Subcutaneous abdominal adipose tissue (tissue), 5 donors: ENCODE data around the gene SH3PXD2A.

Experiments used
- H3K27ac ChIP-seq: one replicate; pipeline ENCODE4 v1.7.0; 2013; ENCODE audit warnings: low read depth, mild to moderate bottlenecking, inconsistent platforms, low read length, moderate library complexity
- H3K27me3 ChIP-seq, 5 donors: one replicate each; pipeline ENCODE4 v1.7.0; 2013; ENCODE audit warnings: low read length in 5 of 5, inconsistent platforms in 1 of 5; ENCODE audit not compliant: control insufficient read depth in 5 of 5, insufficient read depth in 4 of 5
- H3K36me3 ChIP-seq, 5 donors: one replicate each; pipeline ENCODE4 v1.7.0; 2013; ENCODE audit warnings: low read length in 5 of 5; ENCODE audit not compliant: control insufficient read depth in 5 of 5, insufficient read depth in 5 of 5
- H3K4me1 ChIP-seq, 5 donors: one replicate each; pipeline ENCODE4 v1.7.0; 2013; ENCODE audit warnings: low read length in 5 of 5, mild to moderate bottlenecking in 3 of 5, moderate library complexity in 1 of 5; ENCODE audit not compliant: control insufficient read depth in 5 of 5, insufficient read depth in 5 of 5
- H3K4me3 ChIP-seq, 5 donors: one replicate each; pipeline ENCODE4 v1.7.0; 2013; ENCODE audit warnings: low read length in 5 of 5, low read depth in 1 of 5
- H3K9ac ChIP-seq, 5 donors: one replicate each; pipeline ENCODE4 v1.7.0; 2013; ENCODE audit warnings: low read length in 5 of 5, mild to moderate bottlenecking in 4 of 5, moderate library complexity in 3 of 5
- H3K9me3 ChIP-seq, 5 donors: one replicate each; pipeline ENCODE4 v1.7.0; 2013; ENCODE audit warnings: low read length in 5 of 5; ENCODE audit not compliant: control insufficient read depth in 5 of 5
- donor health status: healthy.
- donor health status: healthy.
- donor health status: healthy.
- donor health status: healthy.
- donor health status: healthy.

The SH3PXD2A gene

GRCh38 chr10:103690281-103690680 is 165.1 kb downstream of the SH3PXD2A start:
- Histone ChIP-seq H3K4me1 (peaks cover 0 to 24% (median 13%) of the 10 kb centered on the region in 5 donors), H3K4me3 (no peak overlapping the region), H3K27me3 (peaks cover 0 to 11% (median 6%) of the 10 kb centered on the region in 5 donors), H3K9ac (no peak overlapping the region), H3K9me3 (no peaks in the 10 kb centered on the region), H3K36me3 (no peaks in the 10 kb centered on the region), H3K27ac (no peak overlapping the region)

GRCh38 chr10:103688491-103688890 is 166.9 kb downstream of the SH3PXD2A start:
- Histone ChIP-seq H3K9ac (no peak overlapping the region), H3K4me3 (no peak overlapping the region), H3K27ac (no peak overlapping the region), H3K27me3 (peaks cover 0 to 6% (median 2%) of the 10 kb centered on the region in 5 donors), H3K9me3 (no peaks in the 10 kb centered on the region), H3K4me1 (peaks cover 0 to 19% (median 10%) of the 10 kb centered on the region in 5 donors), H3K36me3 (no peaks in the 10 kb centered on the region)

- Histone ChIP-seq H3K9ac (no peak overlapping the region), H3K27ac (no peak overlapping the region), H3K27me3 (peaks cover 0 to 4% (median 0%) of the 10 kb centered on the region in 5 donors), H3K4me3 (no peak overlapping the region), H3K4me1 (peaks cover 0 to 15% (median 7%) of the 10 kb centered on the region in 5 donors), H3K9me3 (no peaks in the 10 kb centered on the region), H3K36me3 (no peaks in the 10 kb centered on the region)
Observed at GRCh38 chr10:103687718-103688117, 167.7 kb downstream of the SH3PXD2A start.

- Histone ChIP-seq H3K4me1 (peaks cover 0 to 14% (median 6%) of the 10 kb centered on the region in 5 donors), H3K27me3 (peaks cover 0 to 4% (median 0%) of the 10 kb centered on the region in 5 donors), H3K27ac (no peak overlapping the region), H3K9ac (no peak overlapping the region), H3K9me3 (no peaks in the 10 kb centered on the region), H3K4me3 (no peak overlapping the region), H3K36me3 (no peaks in the 10 kb centered on the region)
Observed at GRCh38 chr10:103687172-103687571, 168.2 kb downstream of the SH3PXD2A start.

- Histone ChIP-seq H3K27me3 (no peaks in the 10 kb centered on the region), H3K9ac (no peak overlapping the region), H3K4me1 (peaks cover 0 to 25% (median 15%) of the 10 kb centered on the region in 5 donors), H3K4me3 (no peak overlapping the region), H3K27ac (no peak overlapping the region), H3K9me3 (no peaks in the 10 kb centered on the region), H3K36me3 (no peaks in the 10 kb centered on the region)
Observed at GRCh38 chr10:103685880-103686669, 169.3 kb downstream of the SH3PXD2A start.

GRCh38 chr10:103683851-103684250 is 171.5 kb downstream of the SH3PXD2A start:
- Histone ChIP-seq H3K9me3 (no peaks in the 10 kb centered on the region), H3K9ac (no peak overlapping the region), H3K36me3 (no peaks in the 10 kb centered on the region), H3K4me3 (no peak overlapping the region), H3K4me1 (peaks cover 0 to 38% (median 18%) of the 10 kb centered on the region in 5 donors), H3K27ac (no peak overlapping the region), H3K27me3 (no peaks in the 10 kb centered on the region)

GRCh38 chr10:103682631-103683030 is 172.7 kb downstream of the SH3PXD2A start:
- Histone ChIP-seq H3K27ac (no peak overlapping the region), H3K4me3 (no peak overlapping the region), H3K4me1 (peaks cover 5 to 50% (median 30%) of the 10 kb centered on the region in 5 donors), H3K27me3 (no peaks in the 10 kb centered on the region), H3K9ac (no peak overlapping the region), H3K9me3 (no peaks in the 10 kb centered on the region), H3K36me3 (no peaks in the 10 kb centered on the region)

- no peaks in the 10 kb centered on the region for H3K36me3 ChIP-seq
- H3K9me3 ChIP-seq = no peaks in the 10 kb centered on the region
- no peak overlapping the region for H3K9ac ChIP-seq
- no peak overlapping the region for H3K4me3 ChIP-seq
- no peaks in the 10 kb centered on the region for H3K27me3 ChIP-seq
- no peak overlapping the region for H3K27ac ChIP-seq
- H3K4me1 ChIP-seq = peaks cover 5 to 58% (median 31%) of the 10 kb centered on the region in 5 donors
Observed at GRCh38 chr10:103681617-103682399, 173.6 kb downstream of the SH3PXD2A start.

GRCh38 chr10:103680869-103681236 is 174.5 kb downstream of the SH3PXD2A start:
- Histone ChIP-seq H3K36me3 (no peaks in the 10 kb centered on the region), H3K4me1 (peaks cover 10 to 60% (median 33%) of the 10 kb centered on the region in 5 donors), H3K27me3 (no peaks in the 10 kb centered on the region), H3K27ac (peak overlapping the region; percentile 16), H3K4me3 (no peak overlapping the region), H3K9ac (no peak overlapping the region), H3K9me3 (no peaks in the 10 kb centered on the region)
